Endothelial cell of umbilical vein (primary cell): ENCODE data around the gene ADRB2. TPM values are rescaled to one million over a fixed set of nuclear protein-coding genes. Genes with fewer than 3 reads are reported as not detected.

Source experiments
- Bru-seq: library from RNA; stranded (reverse); fragments of 400-500 nt; gene quantifications from one replicate; lab custom pipeline; 2021; lab: Mats Ljungman, UMichigan
- BruChase-seq, 2 experiments: library from RNA; stranded (reverse); fragments of 400-500 nt; gene quantifications; one replicate each; lab custom pipeline; 2021; lab: Mats Ljungman, UMichigan
- BruUV-seq: library from RNA; stranded (reverse); fragments of 400-500 nt; replicated peaks from 2 replicates; lab custom pipeline; 2021; lab: Mats Ljungman, UMichigan
- CTCF ChIA-PET: fragments of 300-600, 350-600 bp; sonication (Branson Sonifier 250); formaldehyde crosslinking; loops from one replicate; lab custom pipeline; 2021; ENCODE audit warnings: antibody characterized with exemption, inconsistent platforms; lab: Charles Lee
- POLR2A ChIA-PET: fragments of 300-600, 350-600 bp; sonication (Branson Sonifier 250); formaldehyde crosslinking; loops from one replicate; lab custom pipeline; 2021; ENCODE audit warnings: antibody characterized with exemption, inconsistent platforms; lab: Charles Lee
- DNase-seq: peaks from one replicate; pipeline ENCODE4 v3.0.0-alpha.2; 2011; ENCODE audit warnings: low read depth, low spot score
- FAIRE-seq: peaks from 2 replicates; lab custom pipeline; 2011; peaks lifted over from hg19 to GRCh38; lab: Jason Lieb, UNC
- H2AFZ ChIP-seq: 2 replicates; pipeline ENCODE4 v1.6.0; 2012; ENCODE audit warnings: low read depth, low read length, control low read depth, inconsistent platforms
- H3K27ac ChIP-seq: 2 replicates; pipeline ENCODE4 v1.5.1; 2011; ENCODE audit warnings: low read depth, mild to moderate bottlenecking, control low read depth, low read length, moderate library complexity; ENCODE audit not compliant: insufficient read depth
- H3K27me3 ChIP-seq, 2 experiments: 2 replicates each; pipeline versions ENCODE4 v1.6.0 to v1.6.1; 2011; ENCODE audit warnings: low read length in 2 of 2, mixed read lengths in 1 of 2; ENCODE audit not compliant: control insufficient read depth in 2 of 2, insufficient read depth in 2 of 2
- H3K36me3 ChIP-seq, 2 experiments: 2 replicates in 1 of 2; 3 replicates in 1 of 2; pipeline ENCODE4 v1.5.1; 2011; ENCODE audit warnings: low read length in 2 of 2, mild to moderate bottlenecking in 1 of 2, moderate library complexity in 1 of 2; ENCODE audit not compliant: control insufficient read depth in 2 of 2, insufficient read depth in 2 of 2; ENCODE audit errors: extremely low read depth in 1 of 2
- H3K4me1 ChIP-seq: 3 replicates; pipeline ENCODE4 v1.5.1; 2011; ENCODE audit warnings: mild to moderate bottlenecking, low read length; ENCODE audit not compliant: control insufficient read depth, insufficient read depth; ENCODE audit errors: extremely low read depth
- H3K4me2 ChIP-seq: 2 replicates; pipeline ENCODE4 v1.6.1; 2011; ENCODE audit warnings: low read length, control low read depth, mixed read lengths; ENCODE audit not compliant: insufficient read depth
- H3K4me3 ChIP-seq, 3 experiments: fragments of 200-600 bp in 1 of 3; sonication (generic), shearing (Covaris generic) in 1 of 3; replicated peaks in 1 of 3; 2 replicates each; pipeline ENCODE4 v1.5.1; 2011 to 2016; ENCODE audit warnings: control low read depth in 3 of 3, low read length in 3 of 3, mild to moderate bottlenecking in 2 of 3, inconsistent platforms in 1 of 3, low read depth in 1 of 3, moderate library complexity in 1 of 3; ENCODE audit not compliant: insufficient read depth in 1 of 3
- H3K79me2 ChIP-seq: 2 replicates; pipeline ENCODE4 v1.6.0; 2012; ENCODE audit warnings: low read length, inconsistent platforms; ENCODE audit not compliant: control insufficient read depth, insufficient read depth
- H3K9ac ChIP-seq: replicated peaks from 2 replicates; pipeline ENCODE3; 2011; ENCODE audit warnings: low read length, control low read depth; ENCODE audit not compliant: insufficient read depth; ENCODE audit errors: extremely low read depth
- H3K9me1 ChIP-seq: replicated peaks from 3 replicates; pipeline ENCODE4 v1.6.0; 2011; ENCODE audit warnings: mild to moderate bottlenecking, low read length; ENCODE audit not compliant: control insufficient read depth, insufficient read depth; ENCODE audit errors: extremely low read depth
- H3K9me3 ChIP-seq: replicated peaks from 2 replicates; pipeline ENCODE4 v1.5.1; 2012; ENCODE audit warnings: low read length, inconsistent platforms; ENCODE audit not compliant: control insufficient read depth, insufficient read depth
- H4K20me1 ChIP-seq: replicated peaks from 2 replicates; pipeline ENCODE3; 2011; ENCODE audit warnings: mild to moderate bottlenecking, low read length; ENCODE audit not compliant: control insufficient read depth, insufficient read depth; ENCODE audit errors: extremely low read depth
- EZH2 ChIP-seq: IDR thresholded peaks from 2 replicates; pipeline ENCODE4 v1.6.1; 2012; ENCODE audit warnings: borderline replicate concordance, low read depth, mild to moderate bottlenecking, moderate library complexity, low read length, inconsistent platforms; ENCODE audit not compliant: severe bottlenecking
- FOS ChIP-seq: IDR thresholded peaks from 2 replicates; pipeline ENCODE4 v1.6.1; 2011; ENCODE audit warnings: mild to moderate bottlenecking, low read length, moderate library complexity, borderline replicate concordance; ENCODE audit not compliant: insufficient read depth
- GATA2 ChIP-seq: IDR thresholded peaks from 2 replicates; pipeline ENCODE4 v1.7.0; 2011; ENCODE audit warnings: low read depth, mild to moderate bottlenecking, moderate library complexity, mixed read lengths, low read length; ENCODE audit not compliant: insufficient read length, insufficient read depth
- JUN ChIP-seq: IDR thresholded peaks from 2 replicates; pipeline ENCODE4 v1.6.1; 2011; ENCODE audit warnings: borderline replicate concordance, low read depth; ENCODE audit not compliant: insufficient read length, insufficient read depth
- MYC ChIP-seq: IDR thresholded peaks from one replicate; pipeline ENCODE4 v1.6.1; 2011; ENCODE audit warnings: mild to moderate bottlenecking, low read depth, low read length
- POLR2A ChIP-seq: IDR thresholded peaks from 2 replicates; pipeline ENCODE4 v1.6.1; 2012; ENCODE audit warnings: low read depth, mild to moderate bottlenecking, control low read depth, low read length
- POLR2AphosphoS5 ChIP-seq: IDR thresholded peaks from 2 replicates; pipeline ENCODE4 v1.6.1; 2012; ENCODE audit warnings: low read depth, mild to moderate bottlenecking, control low read depth, low read length, moderate library complexity; ENCODE audit not compliant: insufficient read depth
- dilution Hi-C: fragments of 300-500 bp; cut with MboI; formaldehyde crosslinking; loops from one replicate; pipeline ENCODE4 v1.15.0; 2019; ENCODE audit warnings: low sequenced_read_pairs; ENCODE audit not compliant: extremely low pct_ligation_motif_present
- intact Hi-C: fragments of 100-400 bp; cut with micrococcal nuclease; formaldehyde crosslinking; loops from one replicate; pipeline ENCODE4 v1.10.0; 2022
- long read RNA-seq: library from polyadenylated mRNA; stranded (forward); transcript quantifications from one replicate; pipeline ENCODE4 v2.0.0, GENCODE V29; 2021
- polyA minus RNA-seq, 3 experiments: library from RNA; depleted of rRNA, polyadenylated mRNA; stranded (reverse); fragments of >200 nt; gene quantifications; 1 replicate in 1 of 3; 2 replicates in 2 of 3; pipeline ENCODE4 v1.2.3, GENCODE V29; 2011
- polyA plus RNA-seq, 4 experiments: library from polyadenylated mRNA; depleted of rRNA in 3 of 4; stranded (reverse) in 3 of 4; unstranded in 1 of 4; fragments of >200 nt; gene quantifications; 2 replicates each; pipeline versions ENCODE4 v1.2.1 to v1.2.3, GENCODE V29; 2011 to 2012; ENCODE audit warnings: missing spikeins in 1 of 4
- total RNA-seq: library from RNA; stranded (reverse); gene quantifications from 2 replicates; pipeline ENCODE4 v1.2.3, GENCODE V29; 2021
- TF ChIP-seq, protein P1 (sequence below), 2 donors: IDR thresholded peaks; 1 replicate in 1 of 2; 2 replicates in 1 of 2; pipeline ENCODE4 v1.5.1; 2011; ENCODE audit warnings: low read length in 2 of 2, mild to moderate bottlenecking in 2 of 2, moderate library complexity in 2 of 2, control low read depth in 1 of 2, inconsistent platforms in 1 of 2, low read depth in 1 of 2; ENCODE audit not compliant: insufficient read depth in 1 of 2; ENCODE audit errors: extremely low read depth in 1 of 2
- TF ChIP-seq, protein P2 (sequence below): IDR thresholded peaks from 2 replicates; pipeline ENCODE4 v1.6.1; 2011; ENCODE audit not compliant: insufficient read depth, insufficient read length

Gene ADRB2
- 0.60 and 0.86 TPM in 2 replicates for total RNA-seq
- 0.88 and 0.96 TPM in 2 replicates for polyA plus RNA-seq
- polyA plus RNA-seq (2011; cell fraction: cytosol; rRNA removed), result 0.83 and 0.85 TPM in 2 replicates
- polyA plus RNA-seq (2011; cell fraction: nucleus; rRNA removed), result 0.87 and 1.1 TPM in 2 replicates
- 0.79 and 1.3 TPM in 2 replicates for polyA plus RNA-seq (2012)
- 1.7 and 2.6 TPM in 2 replicates for polyA minus RNA-seq
- polyA minus RNA-seq (2011; cell fraction: cytosol; rRNA and poly(A)+ RNA removed), result 1.0 TPM
- polyA minus RNA-seq (2011; cell fraction: nucleus; rRNA and poly(A)+ RNA removed), result 2.7 and 2.9 TPM in 2 replicates
- percentile 52 among the genes with signal in this experiment for Bru-seq, nascent RNA
- percentile 31 among the genes with signal in this experiment for BruChase-seq, experiment 1, labeled RNA remaining after a 6-hour chase
- percentile 39 among the genes with signal in this experiment for BruChase-seq, experiment 2, labeled RNA remaining after a 2-hour chase
- long read RNA-seq, partial matches to known transcripts, result 0 of 2 reads
- long read RNA-seq, other reads (novel, unspliced or antisense), result 0 of 2 reads

GRCh38 chr5:148826053-148826738 is at the start of gene ADRB2:
Gene ADRB2 (plus strand): TSS chr5:148826611. CDS start chr5:148826832, 221 bp downstream.
- Histone ChIP-seq H3K4me1 (peaks cover 34% of the 10 kb centered on the region), H2AFZ (peak within 1 kb of the TSS; percentile 83), H3K27me3 (no peaks in the 10 kb centered on the region), H3K9ac (peak within 1 kb of the TSS; percentile 74), H3K27ac (peak within 1 kb of the TSS; percentile 42), H3K4me3 (peak within 1 kb of the TSS; percentile 15 to 62 (median 49)), H4K20me1 (no peaks in the 10 kb centered on the region), H3K9me3 (no peaks in the 10 kb centered on the region), H3K9me1 (no peaks in the 10 kb centered on the region), H3K36me3 (no peaks in the 10 kb centered on the region), H3K79me2 (peaks cover 18% of the 10 kb centered on the region), H3K4me2 (peak within 1 kb of the TSS; percentile 92)
- ChIA-PET POLR2A (interaction anchor here (0.9 to 1.2 kb wide), 3 partner anchors 85 to 289 kb away, joined by 3 to 4 read pairs (median 4); no protein-coding TSS in a partner anchor), CTCF (interaction anchor here (0.7 to 1.7 kb wide), 9 partner anchors 25 to 288 kb away, joined by 3 to 19 read pairs (median 4); no protein-coding TSS in a partner anchor)
- BruUV-seq, result no TSS peak
- FAIRE-seq (peak; percentile 87), DNase-seq (peak; percentile 94)
- intact Hi-C loops, result loop anchor here (1.0 kb wide), 3 partner anchors 87 to 236 kb away; no protein-coding TSS in a partner anchor
- TF ChIP-seq EZH2, result no peak
- TF ChIP-seq, protein P1, sequence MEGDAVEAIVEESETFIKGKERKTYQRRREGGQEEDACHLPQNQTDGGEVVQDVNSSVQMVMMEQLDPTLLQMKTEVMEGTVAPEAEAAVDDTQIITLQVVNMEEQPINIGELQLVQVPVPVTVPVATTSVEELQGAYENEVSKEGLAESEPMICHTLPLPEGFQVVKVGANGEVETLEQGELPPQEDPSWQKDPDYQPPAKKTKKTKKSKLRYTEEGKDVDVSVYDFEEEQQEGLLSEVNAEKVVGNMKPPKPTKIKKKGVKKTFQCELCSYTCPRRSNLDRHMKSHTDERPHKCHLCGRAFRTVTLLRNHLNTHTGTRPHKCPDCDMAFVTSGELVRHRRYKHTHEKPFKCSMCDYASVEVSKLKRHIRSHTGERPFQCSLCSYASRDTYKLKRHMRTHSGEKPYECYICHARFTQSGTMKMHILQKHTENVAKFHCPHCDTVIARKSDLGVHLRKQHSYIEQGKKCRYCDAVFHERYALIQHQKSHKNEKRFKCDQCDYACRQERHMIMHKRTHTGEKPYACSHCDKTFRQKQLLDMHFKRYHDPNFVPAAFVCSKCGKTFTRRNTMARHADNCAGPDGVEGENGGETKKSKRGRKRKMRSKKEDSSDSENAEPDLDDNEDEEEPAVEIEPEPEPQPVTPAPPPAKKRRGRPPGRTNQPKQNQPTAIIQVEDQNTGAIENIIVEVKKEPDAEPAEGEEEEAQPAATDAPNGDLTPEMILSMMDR (IDR thresholded peaks at IDR 0.05; ENCODE audit: extremely low read depth in 1 of 2, insufficient read depth in 1 of 2, low read depth in 1 of 2, low read length in 2 of 2), result no peak
- TF ChIP-seq POLR2A, result peak; percentile 94
- peak; percentile 93 for TF ChIP-seq POLR2AphosphoS5
- TF ChIP-seq, protein P2, sequence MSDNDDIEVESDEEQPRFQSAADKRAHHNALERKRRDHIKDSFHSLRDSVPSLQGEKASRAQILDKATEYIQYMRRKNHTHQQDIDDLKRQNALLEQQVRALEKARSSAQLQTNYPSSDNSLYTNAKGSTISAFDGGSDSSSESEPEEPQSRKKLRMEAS, result no peak
- TF ChIP-seq JUN, result no peak
- no peak for TF ChIP-seq GATA2
- TF ChIP-seq FOS, result no peak
- TF ChIP-seq MYC, result no peak
- dilution Hi-C loops, result no loop called here
